Hepatocyte (in vitro differentiated cells): Measurements from ENCODE around the gene CDH4. TPM values are rescaled to one million over a fixed set of nuclear protein-coding genes. Genes with fewer than 3 reads are reported as not detected.

Experiments used
- DNase-seq: peaks from one replicate; pipeline ENCODE4 v3.0.0-alpha.2; 2016; ENCODE audit warnings: low spot score
- H2AFZ ChIP-seq: fragments of 200-600 bp; sonication (generic); 2 replicates; pipeline ENCODE4 v1.6.0; 2016; ENCODE audit warnings: antibody characterized with exemption, mild to moderate bottlenecking
- H3K27ac ChIP-seq: fragments of 200-600 bp; sonication (generic); 2 replicates; pipeline ENCODE4 v1.5.1; 2016; ENCODE audit warnings: mild to moderate bottlenecking
- H3K27me3 ChIP-seq: fragments of 200-600 bp; sonication (generic); 2 replicates; pipeline ENCODE4 v1.6.1; 2016
- H3K36me3 ChIP-seq: fragments of 200-600 bp; sonication (generic); replicated peaks from 2 replicates; pipeline ENCODE4 v1.5.1; 2016; ENCODE audit warnings: low read depth; ENCODE audit not compliant: insufficient read depth
- H3K4me1 ChIP-seq: fragments of 200-600 bp; sonication (generic); 2 replicates; pipeline ENCODE4 v1.5.1; 2016; ENCODE audit warnings: mild to moderate bottlenecking, moderate library complexity; ENCODE audit not compliant: insufficient read depth
- H3K4me2 ChIP-seq: fragments of 200-600 bp; sonication (generic); 2 replicates; pipeline ENCODE4 v1.6.0; 2016
- H3K4me3 ChIP-seq: fragments of 200-600 bp; sonication (generic); 2 replicates; pipeline ENCODE4 v1.5.1; 2016; ENCODE audit warnings: mild to moderate bottlenecking
- H3K79me2 ChIP-seq: fragments of 200-600 bp; sonication (generic); 2 replicates; pipeline ENCODE4 v1.6.0; 2017; ENCODE audit warnings: mild to moderate bottlenecking
- H3K9me2 ChIP-seq: fragments of 200-600 bp; sonication (generic); replicated peaks from 2 replicates; pipeline ENCODE4 v1.6.0; 2017; ENCODE audit warnings: mild to moderate bottlenecking; ENCODE audit not compliant: insufficient read depth
- H3K9me3 ChIP-seq: fragments of 200-600 bp; sonication (generic); 2 replicates; pipeline ENCODE4 v1.5.1; 2016; ENCODE audit warnings: low read depth, mild to moderate bottlenecking
- H4K20me1 ChIP-seq: fragments of 200-600 bp; sonication (generic); 2 replicates; pipeline ENCODE4 v1.6.0; 2016; ENCODE audit warnings: mild to moderate bottlenecking; ENCODE audit not compliant: insufficient read depth, poor library complexity, severe bottlenecking
- EZH2 ChIP-seq: fragments of 200-600 bp; sonication (generic); IDR thresholded peaks from 2 replicates; pipeline ENCODE4 v1.6.1; 2016; ENCODE audit warnings: antibody characterized with exemption, mild to moderate bottlenecking, borderline replicate concordance
- EZH2phosphoT487 ChIP-seq: fragments of 200-600 bp; sonication (generic); IDR thresholded peaks from one replicate; pipeline ENCODE4 v1.6.1; 2018; ENCODE audit warnings: antibody characterized with exemption, mild to moderate bottlenecking, low read depth, moderate library complexity; ENCODE audit not compliant: unreplicated experiment, severe bottlenecking
- WGBS: methylation state at CpG from one replicate; pipeline ENCODE4 v1.1.6; 2016; ENCODE audit warnings: low lambda C conversion rate; ENCODE audit errors: missing lambda C conversion rate; 5-methylcytosine and 5-hydroxymethylcytosine counted together
- polyA plus RNA-seq: library from polyadenylated mRNA; unstranded; fragments of >200 nt; fragmentation: Nextera tagmentation; extraction: Ambion mirVana; gene quantifications from 2 replicates; pipeline ENCODE4 v1.2.1, GENCODE V29; 2016
- total RNA-seq: library from RNA; depleted of rRNA; stranded (reverse); fragments of >200 nt; gene quantifications from 2 replicates; pipeline ENCODE4 v1.2.3, GENCODE V29; 2014
- TF ChIP-seq, protein P1 (sequence below): fragments of 200-600 bp; sonication (generic); IDR thresholded peaks from 2 replicates; pipeline ENCODE4 v1.5.1; 2016; ENCODE audit warnings: antibody characterized with exemption, mild to moderate bottlenecking; ENCODE audit not compliant: poor library complexity

The CDH4 gene
- total and polyA plus RNA-seq, 2 experiments from 2014 or later, result 0.53 to 0.73 TPM

DNA sequence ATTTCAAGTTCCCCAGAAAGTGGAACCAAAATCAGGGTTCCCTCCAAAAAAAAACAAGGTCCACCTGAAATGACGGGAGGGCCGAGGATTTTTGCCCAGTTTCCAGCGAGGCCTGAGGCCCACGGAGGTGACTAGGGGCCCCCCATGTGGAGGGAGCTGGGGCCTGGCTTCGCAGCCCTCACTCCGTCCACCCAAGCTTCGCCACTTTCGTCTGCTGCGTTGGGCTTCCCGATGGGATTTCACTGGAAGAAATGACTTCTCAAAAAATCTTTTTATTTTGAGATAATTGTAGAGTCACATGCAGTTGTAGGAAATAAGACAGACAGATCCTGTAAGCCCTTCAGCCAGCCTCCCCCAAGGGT, 605.3 kb downstream of the CDH4 start:
- Histone ChIP-seq H3K9me2 (no peaks in the 10 kb centered on the region), H3K4me1 (no peaks in the 10 kb centered on the region), H3K36me3 (no peaks in the 10 kb centered on the region), H3K27ac (no peak overlapping the region), H3K9me3 (no peaks in the 10 kb centered on the region), H4K20me1 (no peaks in the 10 kb centered on the region), H2AFZ (no peak overlapping the region), H3K27me3 (no peaks in the 10 kb centered on the region), H3K79me2 (no peaks in the 10 kb centered on the region), H3K4me3 (no peak overlapping the region), H3K4me2 (no peak overlapping the region)
- TF ChIP-seq EZH2 (no peak), EZH2phosphoT487 (no peak)
- TF ChIP-seq, protein P1, sequence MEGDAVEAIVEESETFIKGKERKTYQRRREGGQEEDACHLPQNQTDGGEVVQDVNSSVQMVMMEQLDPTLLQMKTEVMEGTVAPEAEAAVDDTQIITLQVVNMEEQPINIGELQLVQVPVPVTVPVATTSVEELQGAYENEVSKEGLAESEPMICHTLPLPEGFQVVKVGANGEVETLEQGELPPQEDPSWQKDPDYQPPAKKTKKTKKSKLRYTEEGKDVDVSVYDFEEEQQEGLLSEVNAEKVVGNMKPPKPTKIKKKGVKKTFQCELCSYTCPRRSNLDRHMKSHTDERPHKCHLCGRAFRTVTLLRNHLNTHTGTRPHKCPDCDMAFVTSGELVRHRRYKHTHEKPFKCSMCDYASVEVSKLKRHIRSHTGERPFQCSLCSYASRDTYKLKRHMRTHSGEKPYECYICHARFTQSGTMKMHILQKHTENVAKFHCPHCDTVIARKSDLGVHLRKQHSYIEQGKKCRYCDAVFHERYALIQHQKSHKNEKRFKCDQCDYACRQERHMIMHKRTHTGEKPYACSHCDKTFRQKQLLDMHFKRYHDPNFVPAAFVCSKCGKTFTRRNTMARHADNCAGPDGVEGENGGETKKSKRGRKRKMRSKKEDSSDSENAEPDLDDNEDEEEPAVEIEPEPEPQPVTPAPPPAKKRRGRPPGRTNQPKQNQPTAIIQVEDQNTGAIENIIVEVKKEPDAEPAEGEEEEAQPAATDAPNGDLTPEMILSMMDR, result no peak
- DNase-seq, result no peak
- WGBS, result 87% methylated on average over 10 of the region's 10 CpGs

DNA sequence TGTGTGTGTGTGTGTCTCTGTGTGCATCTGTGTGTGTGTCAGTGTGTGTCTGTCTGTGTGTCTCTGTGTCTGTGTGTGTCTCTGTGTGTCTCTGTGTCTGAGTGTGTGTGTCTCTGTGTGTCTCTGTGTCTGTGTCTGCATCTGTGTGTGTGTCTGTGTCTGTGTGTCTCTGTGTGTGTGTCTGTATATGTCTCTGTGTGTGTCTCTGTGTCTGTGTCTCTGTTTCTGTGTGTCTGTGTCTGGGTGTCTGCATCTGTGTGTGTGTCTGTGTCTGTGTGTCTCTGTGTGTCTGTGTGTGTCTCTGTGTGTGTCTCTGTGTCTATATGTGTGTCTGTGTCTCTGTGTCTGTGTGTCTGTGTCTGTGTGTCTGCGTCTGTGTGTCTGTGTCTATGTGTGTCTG, 605.8 kb downstream of the CDH4 start:
- no peaks in the 10 kb centered on the region for H4K20me1 ChIP-seq
- no peak overlapping the region for H3K27ac ChIP-seq
- DNase-seq, result no peak
- no peak overlapping the region for H2AFZ ChIP-seq
- no peaks in the 10 kb centered on the region for H3K4me1 ChIP-seq
- H3K4me2 ChIP-seq, result no peak overlapping the region
- H3K9me2 ChIP-seq, result no peaks in the 10 kb centered on the region
- H3K4me3 ChIP-seq, result no peak overlapping the region
- H3K27me3 ChIP-seq, result no peaks in the 10 kb centered on the region
- H3K36me3 ChIP-seq, result no peaks in the 10 kb centered on the region
- 93% methylated on average over 1 of the region's 1 CpG for WGBS
- TF ChIP-seq EZH2, result no peak
- TF ChIP-seq EZH2phosphoT487, result no peak
- TF ChIP-seq, protein P1, result no peak
- no peaks in the 10 kb centered on the region for H3K79me2 ChIP-seq
- no peaks in the 10 kb centered on the region for H3K9me3 ChIP-seq

DNA sequence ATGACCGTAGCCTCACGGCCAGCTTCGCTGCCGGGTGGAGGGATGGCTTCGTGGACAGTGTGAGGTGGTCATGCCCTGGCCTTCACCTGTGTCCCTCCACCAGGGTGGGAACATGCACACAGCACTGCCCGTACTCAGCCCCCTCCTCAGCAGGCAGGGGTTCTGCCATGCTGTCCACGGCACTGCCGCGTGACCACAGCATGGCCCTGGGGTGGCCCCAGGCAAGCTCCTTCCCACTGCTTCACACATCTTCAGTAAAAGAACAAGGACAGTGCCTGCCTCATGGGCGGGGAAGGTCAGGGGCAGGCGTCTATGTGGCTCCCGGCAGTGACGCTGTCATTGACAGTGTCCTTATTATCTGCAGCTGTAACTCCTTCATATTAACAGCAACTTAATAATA, 607.7 kb downstream of the CDH4 start:
- WGBS, result 95% methylated on average over 13 of the region's 13 CpGs
- H3K9me2 ChIP-seq, result no peaks in the 10 kb centered on the region
- TF ChIP-seq EZH2 (no peak), EZH2phosphoT487 (no peak)
- no peak overlapping the region for H3K4me3 ChIP-seq
- H3K27me3 ChIP-seq, result no peaks in the 10 kb centered on the region
- no peak for DNase-seq
- H3K4me1 ChIP-seq, result no peaks in the 10 kb centered on the region
- H3K27ac ChIP-seq, result no peak overlapping the region
- H4K20me1 ChIP-seq, result no peaks in the 10 kb centered on the region
- no peaks in the 10 kb centered on the region for H3K9me3 ChIP-seq
- H3K79me2 ChIP-seq, result no peaks in the 10 kb centered on the region
- H2AFZ ChIP-seq, result no peak overlapping the region
- no peaks in the 10 kb centered on the region for H3K36me3 ChIP-seq
- H3K4me2 ChIP-seq, result no peak overlapping the region

DNA sequence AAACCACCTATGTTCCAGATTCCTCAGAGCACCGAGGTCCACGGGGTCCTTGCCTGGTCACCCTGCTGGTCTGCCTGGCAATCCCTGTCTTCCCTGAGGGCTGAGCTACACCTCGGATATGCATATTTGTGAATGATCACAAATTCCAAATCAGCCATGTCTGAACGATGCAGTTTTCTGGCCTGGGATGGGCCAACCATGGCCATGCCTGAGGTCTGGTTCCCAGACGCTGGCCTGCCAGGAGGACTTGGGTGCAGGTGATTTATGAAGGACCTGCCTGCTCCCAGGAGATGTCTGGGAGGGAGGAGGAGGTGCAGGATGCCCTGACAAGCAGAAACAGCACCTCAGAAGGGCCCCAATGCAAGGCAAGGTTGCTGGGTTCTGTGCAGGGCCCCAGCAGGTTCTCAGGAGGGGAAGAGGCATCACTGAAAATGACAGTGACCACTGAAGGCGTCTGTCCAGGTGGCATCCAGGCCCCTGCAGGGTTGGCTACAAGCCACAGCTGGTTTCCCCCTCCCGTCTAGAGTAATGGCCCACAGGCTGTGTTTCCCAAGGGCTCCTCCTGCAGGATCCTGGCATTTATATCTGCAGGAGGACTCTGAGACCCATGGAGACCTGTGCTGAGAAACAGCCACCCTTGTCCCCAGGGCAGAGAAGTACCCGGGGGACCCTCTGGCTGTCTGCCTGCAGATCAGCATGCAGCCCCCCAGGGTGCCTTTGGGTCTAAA, 608.4 kb downstream of the CDH4 start:
- no peaks in the 10 kb centered on the region for H4K20me1 ChIP-seq
- no peaks in the 10 kb centered on the region for H3K4me1 ChIP-seq
- 74% methylated on average over 8 of the region's 8 CpGs for WGBS
- no peak for DNase-seq
- no peak overlapping the region for H3K27ac ChIP-seq
- no peaks in the 10 kb centered on the region for H3K27me3 ChIP-seq
- H2AFZ ChIP-seq, result no peak overlapping the region
- no peaks in the 10 kb centered on the region for H3K9me2 ChIP-seq
- H3K79me2 ChIP-seq, result no peaks in the 10 kb centered on the region
- no peak overlapping the region for H3K4me3 ChIP-seq
- no peaks in the 10 kb centered on the region for H3K36me3 ChIP-seq
- no peaks in the 10 kb centered on the region for H3K9me3 ChIP-seq
- H3K4me2 ChIP-seq, result no peak overlapping the region
- TF ChIP-seq EZH2, result no peak
- TF ChIP-seq, protein P1, result no peak
- no peak for TF ChIP-seq EZH2phosphoT487
